Ovary (tissue), 3 donors: ENCODE results near the gene DLEC1.

Source experiments
- CTCF ChIP-seq, 3 donors: fragments of 450-650 bp in 2 of 3; fragments of 200-600 bp in 1 of 3; IDR thresholded peaks; one replicate each; pipeline versions ENCODE4 v1.5.1 to v1.8.0; 2016 to 2022; ENCODE audit warnings: antibody characterized with exemption in 3 of 3, mild to moderate bottlenecking in 1 of 3
- EP300 ChIP-seq: sonication (generic); formaldehyde crosslinking; IDR thresholded peaks from one replicate; pipeline ENCODE4 v1.6.1; 2017; ENCODE audit warnings: antibody characterized with exemption
- POLR2A ChIP-seq: fragments of 450-650 bp; IDR thresholded peaks from one replicate; pipeline ENCODE4 v1.6.1; 2017; ENCODE audit warnings: antibody characterized with exemption, mild to moderate bottlenecking, moderate library complexity
- donor health status: DM: no; HTN: no; CAD: no.

DNA sequence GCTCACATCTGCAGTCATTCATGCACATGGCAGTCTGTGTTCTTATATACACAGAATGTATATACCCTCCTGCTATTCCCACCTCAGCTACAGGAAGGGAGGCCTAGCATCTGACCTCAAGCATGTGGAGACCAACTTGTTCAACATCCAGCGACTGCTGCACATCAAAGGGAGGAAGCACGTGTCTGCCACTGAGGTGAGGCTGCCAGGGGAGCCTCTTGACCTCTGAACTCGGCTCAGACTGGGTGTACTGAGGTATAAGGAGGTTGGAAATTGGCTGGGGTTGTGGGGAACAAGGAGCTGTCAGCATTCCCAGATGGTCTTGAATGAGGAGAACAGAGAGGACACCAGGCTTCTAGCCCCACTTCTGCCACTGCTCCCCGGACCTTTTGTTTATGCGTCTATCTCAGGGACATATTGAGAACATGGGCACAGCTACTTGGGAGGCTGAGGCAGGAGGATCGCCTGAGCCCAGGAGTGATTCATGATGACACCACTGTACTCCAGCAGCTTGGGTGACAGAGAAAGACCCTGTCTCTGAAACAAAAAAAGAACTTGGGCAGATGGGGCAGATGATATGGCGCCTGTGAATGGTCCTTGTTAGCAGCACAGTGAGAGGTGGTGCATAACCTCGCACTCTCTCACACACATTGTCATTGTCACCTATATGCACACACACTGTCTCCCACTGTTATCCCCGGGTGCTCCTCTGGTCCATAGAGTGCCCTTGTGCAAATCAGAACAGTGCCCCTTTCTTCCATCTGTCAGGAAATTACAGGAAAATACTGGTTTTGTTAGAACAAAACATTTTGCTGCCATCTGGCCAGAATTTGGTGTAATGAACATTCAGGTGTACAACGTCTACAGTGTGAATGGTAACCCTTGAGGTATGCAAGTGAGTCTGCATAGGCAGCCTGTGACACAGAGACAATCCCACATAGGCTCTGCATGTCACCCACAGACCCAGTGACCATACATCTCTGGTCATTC is 43.1 kb upstream of the DLEC1 start:
- TF ChIP-seq CTCF (IDR thresholded peaks at IDR 0.05) (no peak), POLR2A (no peak), EP300 (no peak)
